IPS-20b (cell line): ENCODE data around the gene GALNT8.

Source experiments
- H3K27ac ChIP-seq: one replicate; pipeline ENCODE4 v1.5.1; 2013; ENCODE audit warnings: low read length
- H3K27me3 ChIP-seq: 2 replicates; pipeline ENCODE4 v1.6.1; 2013; ENCODE audit warnings: mild to moderate bottlenecking, low read length, inconsistent platforms; ENCODE audit not compliant: insufficient read depth
- H3K36me3 ChIP-seq: 2 replicates; pipeline ENCODE4 v1.6.1; 2013; ENCODE audit warnings: low read depth, mild to moderate bottlenecking, inconsistent platforms, low read length, moderate library complexity; ENCODE audit not compliant: insufficient read depth
- H3K4me1 ChIP-seq: 2 replicates; pipeline ENCODE4 v1.6.1; 2013; ENCODE audit warnings: mild to moderate bottlenecking, control low read depth, inconsistent platforms, low read length, moderate library complexity; ENCODE audit not compliant: insufficient read depth
- H3K4me3 ChIP-seq: 2 replicates; pipeline ENCODE4 v1.5.1; 2013; ENCODE audit warnings: mild to moderate bottlenecking, low read length, inconsistent platforms
- H3K9ac ChIP-seq: 2 replicates; pipeline ENCODE4 v1.6.1; 2013; ENCODE audit warnings: low read depth, mild to moderate bottlenecking, inconsistent platforms, low read length, moderate library complexity
- H3K9me3 ChIP-seq: 2 replicates; pipeline ENCODE4 v1.6.1; 2013; ENCODE audit warnings: mild to moderate bottlenecking, low read depth, low read length, inconsistent platforms; ENCODE audit not compliant: insufficient read depth

Gene GALNT8

DNA sequence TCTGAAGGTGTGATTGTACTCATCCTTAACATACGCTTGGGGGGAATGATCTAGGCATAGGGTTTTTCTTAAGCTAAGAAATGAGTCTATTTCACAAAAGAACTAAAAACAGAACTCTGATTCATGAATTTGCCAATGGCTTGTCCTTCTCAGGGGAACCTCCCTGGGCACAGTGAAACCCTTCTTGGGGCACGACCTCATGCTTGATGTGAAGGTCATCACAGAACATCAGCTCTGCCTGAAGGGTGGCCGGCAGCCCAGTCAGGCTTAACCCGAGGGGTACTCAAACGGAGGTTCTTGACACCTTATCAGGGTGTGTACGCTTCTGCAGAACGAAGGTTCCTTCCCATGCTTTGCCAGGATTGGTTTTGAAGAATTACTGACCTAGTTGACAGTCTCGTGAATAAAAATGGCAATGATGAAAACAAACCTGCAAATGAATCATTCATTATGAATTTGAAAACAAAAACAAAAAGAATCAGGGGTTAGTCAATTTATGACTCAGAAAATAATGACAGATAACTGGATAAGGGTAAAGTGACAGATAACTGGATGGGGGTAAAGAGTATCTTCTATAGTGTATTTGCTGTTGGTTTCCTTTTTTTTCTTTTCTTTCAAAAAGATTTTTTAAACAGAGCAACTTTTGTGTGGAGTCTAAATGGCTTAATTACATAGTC lies 86.4 kb downstream of the GALNT8 start:
- Histone ChIP-seq H3K4me3 (no peak overlapping the region), H3K9ac (no peak overlapping the region), H3K36me3 (no peaks in the 10 kb centered on the region), H3K4me1 (no peaks in the 10 kb centered on the region), H3K9me3 (no peaks in the 10 kb centered on the region), H3K27me3 (peaks cover 56% of the 10 kb centered on the region), H3K27ac (no peak overlapping the region)

DNA sequence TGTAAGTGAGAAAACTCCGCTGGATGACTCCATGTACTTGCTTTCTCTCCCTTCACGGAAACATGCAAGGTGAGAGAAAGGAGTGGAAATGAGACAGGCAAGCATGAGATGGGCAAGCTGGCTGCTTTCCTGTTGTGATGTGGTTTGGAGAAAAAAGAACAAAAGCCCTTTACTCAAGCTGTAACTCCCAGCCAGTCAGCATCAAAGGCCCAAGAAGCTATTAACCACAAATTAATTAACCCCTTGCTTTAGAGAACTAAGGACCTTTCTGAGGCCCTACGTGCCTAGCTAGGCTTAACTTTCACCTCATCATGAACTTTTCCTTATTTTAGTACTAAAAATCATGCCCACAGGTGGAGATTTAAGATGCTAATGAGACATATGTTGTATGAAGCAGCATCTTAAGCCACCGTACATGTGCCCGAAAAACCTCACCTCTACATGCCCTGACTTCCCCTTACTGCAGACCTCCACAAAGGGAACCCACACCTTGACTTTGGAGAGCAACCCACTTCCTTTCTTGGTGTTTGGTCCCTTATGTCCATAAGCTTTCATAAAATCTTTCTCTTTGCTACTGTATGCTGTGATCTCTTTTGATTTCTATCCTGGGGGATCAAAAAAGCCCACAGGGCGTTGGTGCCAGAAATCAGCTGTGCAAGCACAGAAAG lies 87.0 kb downstream of the GALNT8 start:
- H3K4me3 ChIP-seq, result no peak overlapping the region
- H3K4me1 ChIP-seq, result no peaks in the 10 kb centered on the region
- H3K9me3 ChIP-seq, result no peaks in the 10 kb centered on the region
- H3K27ac ChIP-seq, result no peak overlapping the region
- H3K9ac ChIP-seq, result no peak overlapping the region
- peaks cover 62% of the 10 kb centered on the region for H3K27me3 ChIP-seq
- H3K36me3 ChIP-seq, result no peaks in the 10 kb centered on the region

DNA sequence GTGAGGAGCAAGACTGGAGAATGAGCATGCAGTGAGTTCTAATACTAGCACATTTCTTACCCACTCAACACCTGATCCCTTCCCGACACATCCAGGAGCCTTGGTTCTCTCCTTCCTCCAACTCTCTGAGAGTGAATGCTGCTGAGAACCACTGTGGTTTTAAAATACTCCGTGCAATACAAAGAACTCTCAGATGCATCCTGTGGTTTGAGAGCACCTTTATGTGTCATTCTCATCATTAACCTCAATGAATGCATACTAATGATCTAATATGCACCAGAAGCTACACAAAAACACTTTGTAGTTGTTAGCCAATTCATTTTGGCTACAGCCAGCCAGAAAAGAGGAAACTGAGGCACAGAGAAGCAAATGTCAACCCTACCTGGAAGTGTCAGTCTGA lies 87.6 kb downstream of the GALNT8 start:
- Histone ChIP-seq H3K4me3 (no peak overlapping the region), H3K4me1 (no peaks in the 10 kb centered on the region), H3K36me3 (no peaks in the 10 kb centered on the region), H3K9ac (no peak overlapping the region), H3K27ac (no peak overlapping the region), H3K9me3 (no peaks in the 10 kb centered on the region), H3K27me3 (peaks cover 67% of the 10 kb centered on the region)

DNA sequence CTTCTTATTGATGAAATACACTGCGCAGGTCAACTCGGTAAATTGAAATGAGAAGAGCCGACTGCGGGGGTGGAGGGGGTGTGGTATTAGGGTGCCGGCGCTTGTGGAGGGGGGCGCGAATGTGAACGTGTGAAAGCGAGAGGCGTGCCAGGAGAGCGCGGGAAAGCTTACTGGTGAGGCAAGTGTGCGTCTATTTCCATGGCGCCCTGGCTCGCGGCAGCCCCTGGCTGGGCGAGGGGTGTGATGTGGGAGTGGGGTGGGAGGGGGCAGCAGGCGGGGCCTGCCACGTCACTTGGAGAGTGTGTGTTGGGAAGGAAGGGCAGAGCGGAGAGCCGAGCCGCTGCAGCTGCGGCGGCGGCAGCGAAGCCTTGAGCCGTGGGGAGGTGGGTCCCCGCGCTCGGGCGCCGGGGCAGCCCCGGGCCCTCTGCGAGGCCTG lies 88.8 kb downstream of the GALNT8 start:
- H3K27me3 ChIP-seq, result peaks cover 67% of the 10 kb centered on the region
- H3K9me3 ChIP-seq, result no peaks in the 10 kb centered on the region
- no peak overlapping the region for H3K9ac ChIP-seq
- H3K27ac ChIP-seq, result no peak overlapping the region
- H3K36me3 ChIP-seq, result no peaks in the 10 kb centered on the region
- H3K4me3 ChIP-seq, result peak overlapping the region; percentile 70
- no peaks in the 10 kb centered on the region for H3K4me1 ChIP-seq

DNA sequence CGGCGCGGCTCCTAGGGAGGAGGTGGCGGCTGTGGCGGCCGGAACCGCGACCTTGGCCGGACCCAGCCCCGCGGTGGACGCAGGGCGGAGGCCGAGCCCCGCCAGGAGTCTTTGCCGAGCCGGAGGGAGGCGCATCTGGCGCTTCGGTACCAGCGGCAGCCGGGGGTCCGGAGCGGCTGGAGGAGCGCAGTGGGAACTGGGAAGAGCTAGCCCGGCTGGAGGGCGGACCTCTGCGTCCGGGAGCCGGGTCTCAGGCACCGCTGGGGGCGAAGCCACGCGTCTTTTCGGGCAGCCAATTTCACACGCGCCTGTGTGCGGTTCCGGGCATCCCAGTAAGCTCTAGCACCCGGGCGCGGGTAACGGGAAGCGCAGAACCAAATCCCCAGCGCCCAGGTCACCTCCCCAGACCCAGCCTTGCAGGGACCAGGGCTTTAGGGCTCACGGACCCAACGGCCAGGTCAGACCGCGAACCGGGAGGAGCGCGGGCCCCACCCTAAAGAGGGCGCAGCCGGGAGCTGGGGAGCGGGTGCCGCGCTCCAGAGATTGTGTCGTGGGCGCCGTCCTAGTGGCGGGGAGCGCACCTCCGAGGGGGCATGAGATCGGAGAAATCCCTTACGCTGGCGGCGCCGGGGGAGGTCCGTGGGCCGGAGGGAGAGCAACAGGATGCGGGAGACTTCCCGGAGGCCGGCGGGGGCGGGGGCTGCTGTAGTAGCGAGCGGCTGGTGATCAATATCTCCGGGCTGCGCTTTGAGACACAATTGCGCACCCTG lies 89.4 kb downstream of the GALNT8 start:
- Histone ChIP-seq H3K4me3 (peak overlapping the region; percentile 70), H3K27me3 (peaks cover 67% of the 10 kb centered on the region), H3K9ac (no peak overlapping the region)

DNA sequence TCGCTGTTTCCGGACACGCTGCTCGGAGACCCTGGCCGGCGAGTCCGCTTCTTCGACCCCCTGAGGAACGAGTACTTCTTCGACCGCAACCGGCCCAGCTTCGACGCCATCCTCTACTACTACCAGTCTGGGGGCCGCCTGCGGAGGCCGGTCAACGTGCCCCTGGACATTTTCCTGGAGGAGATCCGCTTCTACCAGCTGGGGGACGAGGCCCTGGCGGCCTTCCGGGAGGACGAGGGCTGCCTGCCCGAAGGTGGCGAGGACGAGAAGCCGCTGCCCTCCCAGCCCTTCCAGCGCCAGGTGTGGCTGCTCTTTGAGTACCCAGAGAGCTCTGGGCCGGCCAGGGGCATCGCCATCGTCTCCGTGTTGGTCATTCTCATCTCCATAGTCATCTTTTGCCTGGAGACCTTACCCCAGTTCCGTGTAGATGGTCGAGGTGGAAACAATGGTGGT lies 90.0 kb downstream of the GALNT8 start:
- H3K27ac ChIP-seq, result no peak overlapping the region
- no peaks in the 10 kb centered on the region for H3K9me3 ChIP-seq
- H3K27me3 ChIP-seq, result peaks cover 67% of the 10 kb centered on the region
- H3K4me3 ChIP-seq, result peak overlapping the region; percentile 70; the same call in 1 of the 2 replicates
- no peaks in the 10 kb centered on the region for H3K36me3 ChIP-seq
- no peaks in the 10 kb centered on the region for H3K4me1 ChIP-seq
- no peak overlapping the region for H3K9ac ChIP-seq

More for the DNA sequence above, 89.4 kb downstream of the GALNT8 start:
- no peak overlapping the region for H3K27ac ChIP-seq
- no peaks in the 10 kb centered on the region for H3K9me3 ChIP-seq
- no peaks in the 10 kb centered on the region for H3K36me3 ChIP-seq
- H3K4me1 ChIP-seq, result no peaks in the 10 kb centered on the region

DNA sequence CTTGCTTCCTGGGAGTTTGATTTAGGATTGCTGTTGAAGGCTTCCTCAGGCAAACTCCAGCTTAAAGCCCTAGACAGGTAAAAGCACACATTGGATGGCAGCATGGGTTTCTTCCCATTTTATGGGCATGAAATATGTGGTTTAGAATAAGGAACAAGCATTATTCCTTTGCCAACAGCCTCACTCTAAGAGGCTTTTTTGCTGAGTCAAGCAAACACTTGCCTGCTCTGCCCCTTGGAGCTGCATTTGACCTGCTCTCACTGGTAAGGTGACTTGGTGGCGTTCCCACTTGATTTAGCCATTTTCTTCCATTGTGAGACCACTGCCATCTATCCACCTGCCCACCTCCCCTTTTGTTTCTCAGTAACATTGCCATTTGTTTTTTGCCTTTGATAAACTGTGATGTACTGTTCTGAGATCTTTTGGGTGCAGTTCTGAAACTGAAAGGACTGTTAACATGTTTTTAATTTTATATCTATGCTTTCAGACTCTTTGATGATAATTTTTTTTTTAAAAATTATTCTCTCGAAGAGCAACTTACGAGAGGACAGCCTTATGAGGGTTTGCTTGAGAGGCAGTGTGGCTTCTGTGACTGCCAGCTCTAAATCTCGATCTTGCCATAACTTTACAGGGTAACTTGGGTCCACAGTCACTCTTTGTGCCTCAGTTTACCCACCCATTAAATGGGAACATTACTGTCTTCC lies 92.6 kb downstream of the GALNT8 start:
- H3K9me3 ChIP-seq, result no peaks in the 10 kb centered on the region
- peaks cover 68% of the 10 kb centered on the region for H3K27me3 ChIP-seq
- no peak overlapping the region for H3K9ac ChIP-seq
- no peak overlapping the region for H3K4me3 ChIP-seq
- no peak overlapping the region for H3K27ac ChIP-seq
- no peaks in the 10 kb centered on the region for H3K4me1 ChIP-seq
- no peaks in the 10 kb centered on the region for H3K36me3 ChIP-seq

DNA sequence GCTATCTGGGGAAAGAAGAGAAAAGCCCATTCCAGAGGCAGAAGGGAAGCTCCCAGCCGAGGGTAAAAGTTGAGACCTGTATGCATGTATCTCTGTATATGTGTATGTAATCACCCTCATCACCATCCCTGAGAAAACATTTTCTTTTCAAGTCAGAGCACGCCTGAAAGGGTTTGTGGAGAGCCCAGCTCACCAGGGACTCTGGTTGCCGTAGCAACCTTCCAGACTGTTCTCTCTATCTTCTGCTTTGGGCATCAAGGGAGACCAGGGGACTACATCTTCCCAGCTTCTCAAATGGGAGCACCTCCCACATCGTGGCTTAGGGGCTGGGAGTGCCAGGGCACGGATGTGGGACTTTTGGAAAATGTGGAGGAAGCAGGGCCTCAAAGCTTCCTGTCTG lies 93.5 kb downstream of the GALNT8 start:
- H3K9me3 ChIP-seq, result no peaks in the 10 kb centered on the region
- peaks cover 67% of the 10 kb centered on the region for H3K27me3 ChIP-seq
- H3K9ac ChIP-seq, result no peak overlapping the region
- H3K4me1 ChIP-seq, result no peaks in the 10 kb centered on the region
- H3K36me3 ChIP-seq, result no peaks in the 10 kb centered on the region
- H3K4me3 ChIP-seq, result no peak overlapping the region
- no peak overlapping the region for H3K27ac ChIP-seq

DNA sequence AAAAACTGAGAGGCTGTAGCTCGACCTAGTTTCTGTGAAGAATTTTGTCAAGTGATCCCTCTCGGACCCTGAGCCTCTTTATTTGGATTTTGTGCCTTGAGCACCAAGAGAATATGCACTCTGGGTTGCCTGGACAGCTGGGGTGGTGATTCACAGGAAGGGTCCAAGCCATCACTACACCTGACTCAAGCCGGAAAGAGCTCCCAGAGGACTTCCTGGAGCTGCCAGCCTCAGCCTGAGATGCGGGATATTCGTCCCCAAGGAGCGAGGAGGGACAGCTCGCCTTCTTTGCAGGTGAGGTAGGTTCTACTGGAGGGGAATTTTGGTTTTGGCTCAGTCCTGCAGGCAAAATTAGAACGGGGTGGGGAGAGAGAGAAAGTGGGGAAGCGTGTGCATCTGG lies 94.3 kb downstream of the GALNT8 start:
- H3K27me3 ChIP-seq, result peaks cover 60% of the 10 kb centered on the region
- no peaks in the 10 kb centered on the region for H3K9me3 ChIP-seq
- H3K27ac ChIP-seq, result no peak overlapping the region
- H3K36me3 ChIP-seq, result no peaks in the 10 kb centered on the region
- H3K9ac ChIP-seq, result no peak overlapping the region
- no peaks in the 10 kb centered on the region for H3K4me1 ChIP-seq
- H3K4me3 ChIP-seq, result no peak overlapping the region

DNA sequence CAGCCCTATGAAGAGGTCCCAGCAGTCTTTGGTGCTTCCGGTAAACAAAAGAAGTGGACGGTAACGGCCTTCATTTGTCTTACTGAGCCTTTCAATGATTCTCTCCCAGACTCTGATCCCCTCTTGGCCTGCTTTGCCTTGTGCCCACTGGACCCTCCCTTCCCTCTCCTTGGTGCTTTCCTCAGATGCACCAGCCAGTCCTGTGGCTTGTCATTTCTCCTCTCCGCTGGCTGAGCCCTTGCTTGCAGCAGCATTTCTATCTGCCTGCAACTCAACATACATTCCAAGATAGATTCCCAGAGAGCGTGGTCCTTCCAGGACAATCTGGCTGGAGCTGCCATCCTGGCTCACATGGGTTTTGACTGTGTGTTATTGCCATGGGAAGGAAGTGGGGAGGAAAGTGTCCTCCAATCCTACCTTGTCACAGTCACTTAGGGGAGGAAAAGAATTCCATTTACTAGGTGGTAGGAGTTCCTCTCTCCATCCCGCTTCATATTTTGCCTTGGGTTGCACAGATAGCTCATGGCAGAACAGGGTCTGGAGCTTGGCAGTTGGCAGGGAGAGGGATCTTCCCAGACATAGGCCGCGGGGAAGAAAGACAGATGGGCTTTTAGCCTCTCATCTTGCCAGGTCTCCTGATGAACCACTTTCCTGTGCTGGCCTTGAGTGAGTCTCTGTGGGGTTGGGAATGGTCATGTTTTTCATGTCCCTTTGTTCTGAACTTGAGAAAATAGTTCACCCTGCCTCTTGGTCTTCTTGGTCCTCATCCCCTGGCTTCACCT lies 96.7 kb downstream of the GALNT8 start:
- no peak overlapping the region for H3K9ac ChIP-seq

DNA sequence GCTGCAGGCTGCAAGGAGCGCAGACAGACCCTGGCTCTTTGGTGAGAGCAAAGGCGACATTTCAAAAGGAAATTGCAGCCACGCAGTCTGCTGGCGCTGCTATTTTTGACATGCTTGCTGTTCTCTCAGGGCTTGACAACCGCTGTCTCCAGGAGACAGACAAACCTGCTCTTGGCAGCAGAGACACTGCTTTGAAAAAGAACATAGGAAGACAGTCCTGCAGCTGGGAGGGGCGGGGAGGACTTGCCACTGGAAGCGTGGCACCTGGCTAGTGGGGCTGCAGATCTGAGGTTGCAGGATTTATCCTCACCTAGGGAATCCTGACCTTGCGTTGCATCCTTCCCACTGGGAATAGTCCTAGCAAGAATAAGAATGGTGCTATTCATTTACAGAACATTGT lies 97.7 kb downstream of the GALNT8 start:
- Histone ChIP-seq H3K36me3 (no peaks in the 10 kb centered on the region), H3K4me3 (no peak overlapping the region), H3K4me1 (no peaks in the 10 kb centered on the region), H3K27me3 (peaks cover 27% of the 10 kb centered on the region; the same call in 1 of the 2 replicates), H3K9ac (no peak overlapping the region), H3K9me3 (no peaks in the 10 kb centered on the region), H3K27ac (no peak overlapping the region)

More for the DNA sequence above, 96.7 kb downstream of the GALNT8 start:
- Histone ChIP-seq H3K4me3 (no peak overlapping the region), H3K4me1 (no peaks in the 10 kb centered on the region), H3K27me3 (peaks cover 35% of the 10 kb centered on the region), H3K9me3 (no peaks in the 10 kb centered on the region), H3K36me3 (no peaks in the 10 kb centered on the region), H3K27ac (no peak overlapping the region)
